HepG2 (cell line): ENCODE measurements around the gene ATP13A3. TPM values are rescaled to one million over a fixed set of nuclear protein-coding genes. Genes with fewer than 3 reads are reported as not detected.

Experiments
- ATAC-seq: fragments of 200-7000 bp; cut with Tn5 transposase; 3 replicates; pipeline ENCODE4 v1.9.1; 2020; ENCODE audit warnings: mild to moderate bottlenecking, moderate library complexity
- BruUV-seq: library from RNA; stranded (reverse); fragments of 400-500 nt; replicated peaks from 2 replicates; lab custom pipeline; 2021; lab: Mats Ljungman, UMichigan
- CTCF ChIA-PET: fragments of 300-600 bp; formaldehyde crosslinking; extraction: SDS; loops from one replicate; lab custom pipeline; 2021; ENCODE audit warnings: low total read pairs, inconsistent platforms, low intra/inter-chr PET ratio; lab: Yijun Ruan, JAX
- POLR2A ChIA-PET: fragments of 350-600 bp; sonication (Branson Sonifier 250); formaldehyde crosslinking; loops from one replicate; lab custom pipeline; 2020; ENCODE audit warnings: antibody characterized with exemption, inconsistent platforms; lab: Yijun Ruan, JAX
- DNase-seq: peaks from one replicate; pipeline ENCODE4 v3.0.0-alpha.2; 2015; ENCODE audit warnings: low spot score
- FAIRE-seq: peaks from 3 replicates; lab custom pipeline; 2011; peaks lifted over from hg19 to GRCh38; lab: Jason Lieb, UNC
- H2AFZ ChIP-seq: one replicate; pipeline ENCODE4 v1.6.1; 2011; ENCODE audit warnings: low read length, inconsistent platforms
- H3K27ac ChIP-seq: fragments of 300-600 bp; 3 replicates; pipeline ENCODE4 v1.8.0; 2011; ENCODE audit warnings: mixed run types, mild to moderate bottlenecking, mixed read lengths, low read length, inconsistent platforms; ENCODE audit not compliant: insufficient read depth; ENCODE audit errors: extremely low read length
- H3K27me3 ChIP-seq, 2 experiments: fragments of 200-600 bp in 1 of 2; 2 replicates in 1 of 2; 3 replicates in 1 of 2; pipeline versions ENCODE4 v1.6.0 to v1.8.0; 2011; ENCODE audit warnings: low read length in 2 of 2, mild to moderate bottlenecking in 2 of 2, moderate library complexity in 2 of 2, inconsistent platforms in 1 of 2; ENCODE audit not compliant: insufficient read depth in 2 of 2, control insufficient read depth in 1 of 2
- H3K36me3 ChIP-seq, 2 experiments: fragments of 200-600 bp in 1 of 2; replicated peaks in 1 of 2; 2 replicates in 1 of 2; 3 replicates in 1 of 2; pipeline versions ENCODE4 v1.5.1 to v1.8.0; 2011; ENCODE audit warnings: low read length in 2 of 2, inconsistent platforms in 1 of 2; ENCODE audit not compliant: insufficient read depth in 2 of 2, control insufficient read depth in 1 of 2
- H3K4me1 ChIP-seq: 2 replicates; pipeline ENCODE4 v1.5.1; 2012; ENCODE audit warnings: low read length, inconsistent platforms; ENCODE audit not compliant: insufficient read depth
- H3K4me2 ChIP-seq: 2 replicates; pipeline ENCODE4 v1.6.0; 2011; ENCODE audit warnings: low read depth, low read length, inconsistent platforms
- H3K4me3 ChIP-seq, 3 experiments: fragments of 200-600 bp in 1 of 3; sonication (generic), shearing (Covaris generic) in 1 of 3; replicated peaks in 1 of 3; 2 replicates each; pipeline ENCODE4 v1.5.1; 2011 to 2016; ENCODE audit warnings: low read length in 3 of 3, inconsistent platforms in 2 of 3, low read depth in 2 of 3, mild to moderate bottlenecking in 2 of 3, control low read depth in 1 of 3, mixed read lengths in 1 of 3; ENCODE audit not compliant: insufficient read depth in 1 of 3
- H3K79me2 ChIP-seq: one replicate; pipeline ENCODE4 v1.6.1; 2011; ENCODE audit warnings: low read length, inconsistent platforms; ENCODE audit not compliant: insufficient read depth
- H3K9ac ChIP-seq: 2 replicates; pipeline ENCODE4 v1.6.0; 2011; ENCODE audit warnings: mild to moderate bottlenecking, low read depth, low read length, inconsistent platforms; ENCODE audit not compliant: insufficient read depth
- H3K9me3 ChIP-seq: 2 replicates; pipeline ENCODE4 v1.5.1; 2012; ENCODE audit warnings: mild to moderate bottlenecking, low read length
- H4K20me1 ChIP-seq: 2 replicates; pipeline ENCODE4 v1.6.0; 2011; ENCODE audit warnings: inconsistent platforms, mild to moderate bottlenecking, low read length, moderate library complexity; ENCODE audit not compliant: insufficient read depth
- ATF1 ChIP-seq: IDR thresholded peaks from 2 replicates; pipeline ENCODE4 v1.6.1; 2016; ENCODE audit warnings: mild to moderate bottlenecking, control low read depth
- CBFB ChIP-seq: sonication (generic); formaldehyde crosslinking; IDR thresholded peaks from 2 replicates; pipeline ENCODE4 v1.4.0; 2020; ENCODE audit warnings: missing genetic modification reagents
- DNMT1 ChIP-seq: sonication (generic); formaldehyde crosslinking; IDR thresholded peaks from 2 replicates; pipeline ENCODE4 v1.5.1; 2020; ENCODE audit warnings: mild to moderate bottlenecking, missing genetic modification reagents
- FOXA3 ChIP-seq: IDR thresholded peaks from 2 replicates; pipeline ENCODE4 v1.6.1; 2016; ENCODE audit warnings: missing genetic modification reagents, missing compliant biosample characterization
- MED1 ChIP-seq: sonication (generic); formaldehyde crosslinking; IDR thresholded peaks from 2 replicates; pipeline ENCODE4 v1.4.0; 2020; ENCODE audit warnings: missing genetic modification reagents
- MTF1 ChIP-seq: sonication (generic); formaldehyde crosslinking; IDR thresholded peaks from 2 replicates; pipeline ENCODE4 v1.5.0; 2020; ENCODE audit warnings: missing genetic modification reagents
- NFKBIZ ChIP-seq: IDR thresholded peaks from 2 replicates; pipeline ENCODE4 v1.6.1; 2018; ENCODE audit warnings: missing genetic modification reagents, missing compliant biosample characterization
- NR2F6 ChIP-seq, 2 experiments: IDR thresholded peaks; 2 replicates each; pipeline ENCODE4 v1.6.1; 2016; ENCODE audit warnings: antibody characterized with exemption in 1 of 2, mild to moderate bottlenecking in 1 of 2
- RORA ChIP-seq: sonication (generic); formaldehyde crosslinking; IDR thresholded peaks from 2 replicates; pipeline ENCODE4 v1.5.0; 2020; ENCODE audit warnings: mild to moderate bottlenecking, missing genetic modification reagents, moderate library complexity
- STAT5B ChIP-seq: sonication (generic); formaldehyde crosslinking; IDR thresholded peaks from 2 replicates; pipeline ENCODE4 v1.4.0; 2020; ENCODE audit warnings: missing genetic modification reagents
- TAF1 ChIP-seq: sonication (generic); formaldehyde crosslinking; IDR thresholded peaks from 2 replicates; pipeline ENCODE4 v1.4.0; 2020; ENCODE audit warnings: missing genetic modification reagents
- TEAD3 ChIP-seq: optimal IDR thresholded peaks from 2 replicates; pipeline ENCODE3; 2016; ENCODE audit warnings: borderline replicate concordance
- XBP1 ChIP-seq: sonication (generic); formaldehyde crosslinking; IDR thresholded peaks from 2 replicates; pipeline ENCODE4 v1.5.0; 2020; ENCODE audit warnings: missing genetic modification reagents
- ZFY ChIP-seq: sonication (generic); formaldehyde crosslinking; IDR thresholded peaks from 2 replicates; pipeline ENCODE4 v1.4.0; 2020; ENCODE audit warnings: missing genetic modification reagents
- ZMYM3 ChIP-seq: sonication (generic); formaldehyde crosslinking; IDR thresholded peaks from 2 replicates; pipeline ENCODE4 v1.5.1; 2020; ENCODE audit warnings: mild to moderate bottlenecking, missing genetic modification reagents
- ZNF317 ChIP-seq: sonication (generic); formaldehyde crosslinking; IDR thresholded peaks from 2 replicates; pipeline ENCODE4 v1.5.0; 2020; ENCODE audit warnings: mild to moderate bottlenecking, missing genetic modification reagents
- ZNF367 ChIP-seq: sonication (generic); formaldehyde crosslinking; IDR thresholded peaks from 2 replicates; pipeline ENCODE4 v1.4.0; 2020; ENCODE audit warnings: missing genetic modification reagents, borderline replicate concordance
- ZNF781 ChIP-seq: sonication (generic); formaldehyde crosslinking; IDR thresholded peaks from 2 replicates; pipeline ENCODE4 v1.5.1; 2020; ENCODE audit warnings: borderline replicate concordance, mild to moderate bottlenecking, missing genetic modification reagents; ENCODE audit errors: not compliant biosample characterization
- WGBS: methylation state at CpG from one replicate; pipeline ENCODE4 v1.1.6; 2017; ENCODE audit warnings: low lambda C conversion rate; 5-methylcytosine and 5-hydroxymethylcytosine counted together
- in situ Hi-C: cut with HindIII; loops from 2 replicates; pipeline ENCODE4 v1.10.0; 2017; ENCODE audit warnings: low pct_unique_long_range_greater_than_20kb; ENCODE audit not compliant: extremely low pct_ligation_motif_present
- intact Hi-C: fragments of 100-400 bp; cut with micrococcal nuclease; formaldehyde crosslinking; loops from one replicate; pipeline ENCODE4 v1.10.0; 2022; ENCODE audit not compliant: unreplicated experiment
- polyA plus RNA-seq, 8 experiments: library from polyadenylated mRNA; depleted of rRNA in 3 of 8; stranded (reverse) in 7 of 8; unstranded in 1 of 8; fragments of >200 nt; fragmentation: Illumina TruSeq in 4 of 8; extraction: Trizol in 4 of 8; gene quantifications; 2 replicates each; pipeline versions ENCODE4 v1.2.1 to v1.2.3, GENCODE V29; 2011 to 2016; ENCODE audit warnings: low read depth in 4 of 8, missing spikeins in 1 of 8, mixed read lengths in 1 of 8; ENCODE audit not compliant: insufficient read depth in 1 of 8
- total RNA-seq, 5 experiments: library from RNA; depleted of rRNA; stranded (reverse); fragments of >200 nt; fragmentation: Illumina TruSeq; extraction: Trizol; gene quantifications; 2 replicates each; pipeline ENCODE4 v1.2.3, GENCODE V29; 2016; ENCODE audit warnings: low read depth in 1 of 5
- TF ChIP-seq, protein P1 (sequence below), 2 experiments: IDR thresholded peaks; 2 replicates each; pipeline ENCODE4 v1.6.1; 2011 to 2012; ENCODE audit warnings: low read length in 2 of 2, borderline replicate concordance in 1 of 2, low read depth in 1 of 2, mild to moderate bottlenecking in 1 of 2, moderate library complexity in 1 of 2

Gene ATP13A3
- total and polyA plus RNA-seq, 2 of the 13 experiments (the other 11 are each of a cell fraction or from before 2014, with no cell fraction given): 44.9 to 80.8 TPM

DNA sequence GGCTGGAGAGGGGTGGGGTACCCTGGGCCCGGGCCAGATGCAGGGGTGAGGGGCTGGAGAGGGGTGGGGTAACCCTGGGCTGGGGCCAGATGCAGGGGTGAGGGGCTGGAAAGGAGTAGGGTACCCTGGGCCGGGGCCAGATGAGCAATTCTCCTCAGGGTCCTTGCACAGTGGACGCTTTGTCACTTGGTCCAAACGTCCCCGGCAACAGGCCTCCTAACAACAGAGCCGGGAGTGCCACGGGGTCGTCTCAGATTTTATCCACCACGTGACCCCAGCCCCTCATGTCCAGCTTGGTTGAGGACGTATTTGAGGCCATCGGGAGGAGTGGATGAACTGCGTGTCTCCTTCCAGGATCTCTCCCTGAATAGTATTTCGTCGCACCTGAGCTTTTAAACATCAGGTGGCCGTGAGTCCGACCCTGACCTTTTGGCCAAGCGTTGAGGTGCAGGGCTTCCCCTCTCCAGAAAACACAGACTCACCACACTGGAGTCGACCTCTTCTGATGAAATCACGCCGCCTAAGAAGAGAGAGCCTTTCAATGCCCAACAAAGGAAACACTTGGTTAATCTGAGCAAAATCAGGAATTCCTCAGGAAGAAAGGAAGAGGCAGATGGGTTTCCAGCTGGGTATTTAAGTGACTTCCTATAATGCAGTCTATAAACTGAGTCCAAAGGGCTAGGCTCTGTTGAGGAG lies 104.5 kb downstream of the ATP13A3 start:
- no TSS peak for BruUV-seq
- no peak for ATAC-seq
- in situ Hi-C loops: no loop called here
- Histone ChIP-seq H2AFZ (no peak overlapping the region), H3K4me2 (no peak overlapping the region), H3K36me3 (no peaks in the 10 kb centered on the region), H3K9ac (no peak overlapping the region), H3K9me3 (no peaks in the 10 kb centered on the region), H4K20me1 (no peaks in the 10 kb centered on the region), H3K27me3 (peaks cover 14 to 77% of the 10 kb centered on the region in 2 experiments), H3K4me3 (no peak overlapping the region), H3K4me1 (peaks cover 9% of the 10 kb centered on the region; the same call in 1 of the 2 replicates), H3K79me2 (no peaks in the 10 kb centered on the region), H3K27ac (no peak overlapping the region)
- no peak for DNase-seq
- FAIRE-seq: no peak
- CTCF ChIA-PET: no interaction called here
- intact Hi-C loops: no loop called here
- POLR2A ChIA-PET: no interaction called here
- 0% methylated on average over 1 of the region's 20 CpGs for WGBS
- TF ChIP-seq TEAD3 (CRISPR knock-in tag) (no peak), ZNF367 (no peak), MED1 (no peak), STAT5B (CRISPR knock-in tag) (no peak), CBFB (CRISPR knock-in tag) (no peak), MTF1 (CRISPR knock-in tag) (no peak), DNMT1 (no peak), NFKBIZ (no peak), XBP1 (CRISPR knock-in tag) (no peak), TAF1 (CRISPR knock-in tag) (no peak), FOXA3 (CRISPR knock-in tag) (no peak), NR2F6 (IDR thresholded peaks at IDR 0.05) (no peak), NR2F6 (CRISPR knock-in tag; IDR thresholded peaks at IDR 0.05) (no peak), ZFY (no peak), RORA (no peak), ZNF781 (no peak), ZMYM3 (CRISPR knock-in tag) (no peak), ZNF317 (CRISPR knock-in tag) (no peak), ATF1 (no peak)
- TF ChIP-seq, protein P1, sequence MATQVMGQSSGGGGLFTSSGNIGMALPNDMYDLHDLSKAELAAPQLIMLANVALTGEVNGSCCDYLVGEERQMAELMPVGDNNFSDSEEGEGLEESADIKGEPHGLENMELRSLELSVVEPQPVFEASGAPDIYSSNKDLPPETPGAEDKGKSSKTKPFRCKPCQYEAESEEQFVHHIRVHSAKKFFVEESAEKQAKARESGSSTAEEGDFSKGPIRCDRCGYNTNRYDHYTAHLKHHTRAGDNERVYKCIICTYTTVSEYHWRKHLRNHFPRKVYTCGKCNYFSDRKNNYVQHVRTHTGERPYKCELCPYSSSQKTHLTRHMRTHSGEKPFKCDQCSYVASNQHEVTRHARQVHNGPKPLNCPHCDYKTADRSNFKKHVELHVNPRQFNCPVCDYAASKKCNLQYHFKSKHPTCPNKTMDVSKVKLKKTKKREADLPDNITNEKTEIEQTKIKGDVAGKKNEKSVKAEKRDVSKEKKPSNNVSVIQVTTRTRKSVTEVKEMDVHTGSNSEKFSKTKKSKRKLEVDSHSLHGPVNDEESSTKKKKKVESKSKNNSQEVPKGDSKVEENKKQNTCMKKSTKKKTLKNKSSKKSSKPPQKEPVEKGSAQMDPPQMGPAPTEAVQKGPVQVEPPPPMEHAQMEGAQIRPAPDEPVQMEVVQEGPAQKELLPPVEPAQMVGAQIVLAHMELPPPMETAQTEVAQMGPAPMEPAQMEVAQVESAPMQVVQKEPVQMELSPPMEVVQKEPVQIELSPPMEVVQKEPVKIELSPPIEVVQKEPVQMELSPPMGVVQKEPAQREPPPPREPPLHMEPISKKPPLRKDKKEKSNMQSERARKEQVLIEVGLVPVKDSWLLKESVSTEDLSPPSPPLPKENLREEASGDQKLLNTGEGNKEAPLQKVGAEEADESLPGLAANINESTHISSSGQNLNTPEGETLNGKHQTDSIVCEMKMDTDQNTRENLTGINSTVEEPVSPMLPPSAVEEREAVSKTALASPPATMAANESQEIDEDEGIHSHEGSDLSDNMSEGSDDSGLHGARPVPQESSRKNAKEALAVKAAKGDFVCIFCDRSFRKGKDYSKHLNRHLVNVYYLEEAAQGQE (IDR thresholded peaks at IDR 0.05; ENCODE audit: borderline replicate concordance in 1 of 2, low read depth in 1 of 2, low read length in 2 of 2): no peak
